ENCODE results near the gene SLC16A6.

SLC16A6 gene

DNA sequence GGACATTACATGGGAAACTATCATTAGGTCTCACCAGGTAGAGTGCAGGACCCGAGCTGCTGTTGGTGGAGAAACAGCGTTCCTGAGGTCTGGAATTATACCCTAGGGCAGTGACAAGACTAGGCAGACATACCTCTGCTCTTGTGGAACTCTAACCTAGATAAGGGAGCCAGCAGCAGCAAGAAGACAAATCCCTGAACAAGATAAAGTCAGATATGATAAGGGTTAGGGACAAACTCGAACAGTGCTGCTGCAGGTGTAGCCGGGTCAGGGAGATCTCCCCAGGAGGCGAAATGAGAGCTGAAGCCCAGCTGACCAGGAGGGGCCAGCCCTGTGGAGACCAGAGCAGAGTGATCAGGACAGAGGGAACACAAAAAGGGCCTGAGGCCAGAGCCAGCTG lies 35.0 kb upstream of the SLC16A6 start:
- TF ChIP-seq, protein P1, sequence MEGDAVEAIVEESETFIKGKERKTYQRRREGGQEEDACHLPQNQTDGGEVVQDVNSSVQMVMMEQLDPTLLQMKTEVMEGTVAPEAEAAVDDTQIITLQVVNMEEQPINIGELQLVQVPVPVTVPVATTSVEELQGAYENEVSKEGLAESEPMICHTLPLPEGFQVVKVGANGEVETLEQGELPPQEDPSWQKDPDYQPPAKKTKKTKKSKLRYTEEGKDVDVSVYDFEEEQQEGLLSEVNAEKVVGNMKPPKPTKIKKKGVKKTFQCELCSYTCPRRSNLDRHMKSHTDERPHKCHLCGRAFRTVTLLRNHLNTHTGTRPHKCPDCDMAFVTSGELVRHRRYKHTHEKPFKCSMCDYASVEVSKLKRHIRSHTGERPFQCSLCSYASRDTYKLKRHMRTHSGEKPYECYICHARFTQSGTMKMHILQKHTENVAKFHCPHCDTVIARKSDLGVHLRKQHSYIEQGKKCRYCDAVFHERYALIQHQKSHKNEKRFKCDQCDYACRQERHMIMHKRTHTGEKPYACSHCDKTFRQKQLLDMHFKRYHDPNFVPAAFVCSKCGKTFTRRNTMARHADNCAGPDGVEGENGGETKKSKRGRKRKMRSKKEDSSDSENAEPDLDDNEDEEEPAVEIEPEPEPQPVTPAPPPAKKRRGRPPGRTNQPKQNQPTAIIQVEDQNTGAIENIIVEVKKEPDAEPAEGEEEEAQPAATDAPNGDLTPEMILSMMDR (conservative IDR thresholded peaks at IDR 0.05; ENCODE audit: low read depth, low read length) = no peak
- DNase-seq (ENCODE audit: low read depth) = no peak
- no peak overlapping the region for H3K4me3 ChIP-seq (ENCODE audit: low read depth, low read length)

DNA sequence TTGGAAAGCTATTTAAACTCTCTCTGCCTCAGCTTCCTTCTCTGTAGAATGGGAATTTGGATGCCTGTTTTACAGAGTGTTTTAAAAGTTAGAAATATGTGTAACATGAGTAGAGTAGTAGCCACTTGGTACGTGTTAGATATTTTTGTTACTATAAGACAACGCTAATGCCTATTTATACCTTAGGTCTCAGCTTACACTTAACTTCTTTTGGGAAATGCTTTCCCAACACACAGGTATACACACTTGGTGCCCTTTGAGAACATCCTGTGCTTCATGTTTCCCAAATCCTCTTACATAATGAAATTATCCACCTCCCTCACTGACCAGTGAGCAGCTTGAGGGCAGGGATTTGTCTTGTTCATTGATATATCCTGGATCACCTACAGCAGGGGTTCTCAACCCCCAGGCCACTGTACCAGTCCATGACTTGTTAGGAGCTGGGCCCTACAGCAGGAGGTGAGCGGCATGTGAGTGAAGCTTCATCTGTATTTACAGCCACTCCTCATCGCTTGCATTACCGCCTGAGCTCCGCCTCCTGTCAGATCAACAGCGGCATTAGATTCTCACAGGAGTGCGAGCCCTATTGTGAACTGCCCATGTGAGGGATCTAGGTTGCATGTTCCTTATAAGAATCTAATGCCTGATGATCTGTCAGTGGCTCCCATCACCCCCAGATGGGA lies 33.9 kb upstream of the SLC16A6 start:
- H3K4me3 ChIP-seq (ENCODE audit: low read depth, low read length) = no peak overlapping the region
- no peak for DNase-seq (ENCODE audit: low read depth)
- TF ChIP-seq, protein P1 (conservative IDR thresholded peaks at IDR 0.05; ENCODE audit: low read depth, low read length) = no peak

DNA sequence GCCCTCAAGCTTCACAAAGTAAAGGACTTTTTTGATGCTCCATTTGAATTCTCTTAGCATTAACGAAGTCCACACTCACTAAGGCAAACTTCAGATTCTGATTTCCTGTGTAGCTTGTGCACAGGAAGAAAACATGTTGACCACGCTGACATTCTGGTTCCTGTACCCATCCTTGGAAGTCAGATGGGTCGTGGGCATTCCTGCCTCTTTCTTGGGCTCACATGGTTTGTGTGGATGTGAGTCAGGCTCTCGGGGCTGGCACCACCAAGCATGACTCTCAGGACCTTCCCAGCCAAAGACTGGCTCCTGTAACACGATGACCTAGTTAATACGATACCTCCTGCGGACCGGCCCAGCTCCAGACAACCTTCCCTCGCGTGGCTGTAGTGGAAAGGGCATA lies 33.2 kb upstream of the SLC16A6 start:
- TF ChIP-seq, protein P1 (conservative IDR thresholded peaks at IDR 0.05; ENCODE audit: low read depth, low read length) = no peak
- no peak overlapping the region for H3K4me3 ChIP-seq (ENCODE audit: low read depth, low read length)
- no peak for DNase-seq (ENCODE audit: low read depth)

DNA sequence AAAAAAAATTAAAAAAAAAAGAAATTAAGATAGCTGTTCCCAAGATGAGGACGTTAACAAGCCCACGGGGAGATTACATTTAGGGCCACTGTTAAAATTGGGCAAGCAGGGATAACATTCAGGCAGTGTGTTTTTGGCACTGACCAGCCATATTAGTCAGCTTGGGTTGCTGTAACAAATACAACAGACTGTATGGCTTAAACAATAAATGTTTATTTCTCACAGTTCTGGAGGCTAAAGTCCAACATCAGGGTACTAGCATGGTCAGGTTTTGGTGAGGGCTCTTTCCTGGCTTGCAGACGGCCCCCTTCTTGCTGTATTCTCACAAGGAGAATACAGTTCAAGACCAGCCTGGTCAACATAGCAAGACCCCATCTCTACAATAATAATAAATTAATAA lies 31.7 kb upstream of the SLC16A6 start:
- no peak for DNase-seq (ENCODE audit: low read depth)
- H3K4me3 ChIP-seq (ENCODE audit: low read depth, low read length) = no peak overlapping the region
- TF ChIP-seq, protein P1 (conservative IDR thresholded peaks at IDR 0.05; ENCODE audit: low read depth, low read length) = no peak

DNA sequence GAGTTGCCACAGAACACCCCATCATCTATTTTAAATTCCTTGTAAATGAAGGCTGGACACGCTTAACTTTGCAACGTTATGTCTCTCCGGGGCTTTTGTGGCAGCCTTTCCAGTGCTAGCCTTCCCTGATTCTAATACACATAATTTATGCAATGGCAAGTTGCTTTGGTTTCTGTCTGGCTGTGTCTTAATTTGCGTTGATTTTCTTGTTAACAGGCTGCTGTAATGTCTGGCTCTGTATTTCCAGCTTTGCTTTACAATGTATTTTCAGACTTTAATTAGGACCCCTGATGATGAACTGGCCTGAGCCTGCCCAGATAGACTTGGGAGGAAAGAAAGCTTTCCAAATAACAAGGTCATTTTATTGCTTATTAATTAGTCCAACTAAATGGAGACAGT lies 30.6 kb upstream of the SLC16A6 start:
- TF ChIP-seq, protein P1 (conservative IDR thresholded peaks at IDR 0.05; ENCODE audit: low read depth, low read length) = no peak
- no peak overlapping the region for H3K4me3 ChIP-seq (ENCODE audit: low read depth, low read length)
- no peak for DNase-seq (ENCODE audit: low read depth)

DNA sequence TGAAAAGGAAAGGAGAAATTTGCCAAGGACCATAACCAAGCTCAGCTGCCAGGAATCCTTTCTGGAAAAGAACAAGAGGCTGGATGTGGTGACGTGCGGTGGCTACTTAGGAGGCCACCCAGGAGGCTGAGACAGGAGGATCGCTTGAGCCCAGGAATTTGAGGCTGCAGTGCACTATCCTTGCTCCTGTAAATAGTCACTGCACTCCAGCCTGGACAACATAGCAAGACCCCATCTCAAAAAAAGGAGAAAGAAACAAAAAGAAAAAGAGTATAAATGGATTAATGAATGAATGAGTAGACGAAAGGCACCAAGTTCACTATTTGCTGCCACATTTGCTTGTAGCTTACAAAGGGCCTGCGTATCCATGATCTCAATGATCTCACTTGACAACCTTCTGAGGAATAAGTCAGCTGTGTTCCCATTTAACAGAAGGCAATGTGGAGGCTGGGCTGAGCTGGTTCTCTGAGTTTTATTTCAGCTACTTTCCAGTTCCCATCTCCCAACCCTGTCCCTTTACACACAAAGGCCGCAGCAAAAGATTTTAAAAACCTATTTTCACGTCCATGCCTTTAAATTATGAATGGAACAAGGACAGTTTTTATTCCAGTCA lies 30.1 kb upstream of the SLC16A6 start:
- H3K4me3 ChIP-seq (ENCODE audit: low read depth, low read length) = no peak overlapping the region
- no peak for DNase-seq (ENCODE audit: low read depth)
- TF ChIP-seq, protein P1 (conservative IDR thresholded peaks at IDR 0.05; ENCODE audit: low read depth, low read length) = no peak
